SKM-1 treated with dmso at 0.1 percent for 144 hours (cell line): ENCODE results near the gene PGM2.
A peak's percentile ranks its signal among the peaks of the same experiment; 100 is the strongest.

Source experiments
- DNase-seq: peaks from one replicate; lab custom pipeline; 2025; ENCODE audit not compliant: unreplicated experiment; lab: John Stamatoyannopoulos, UW

PGM2 gene

DNA sequence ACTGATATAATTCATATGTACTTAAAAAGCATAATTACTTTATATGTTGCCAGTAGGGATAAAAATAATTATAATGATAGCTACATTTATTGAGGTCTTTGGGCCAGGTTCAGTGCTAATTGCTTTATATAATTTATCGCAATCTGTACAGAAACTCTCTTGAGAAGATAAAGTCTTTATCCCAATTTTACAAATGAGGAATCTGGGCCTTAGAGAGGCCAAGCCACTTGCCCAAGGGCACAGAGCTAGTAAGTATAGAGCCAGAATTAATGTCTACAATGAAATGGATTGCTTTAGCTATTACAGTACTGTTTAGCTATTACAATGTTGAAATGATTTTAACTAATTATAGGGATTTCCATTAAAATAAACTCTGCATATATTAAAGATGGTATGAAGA is 33.8 kb downstream of the PGM2 start:
- no peak for DNase-seq

DNA sequence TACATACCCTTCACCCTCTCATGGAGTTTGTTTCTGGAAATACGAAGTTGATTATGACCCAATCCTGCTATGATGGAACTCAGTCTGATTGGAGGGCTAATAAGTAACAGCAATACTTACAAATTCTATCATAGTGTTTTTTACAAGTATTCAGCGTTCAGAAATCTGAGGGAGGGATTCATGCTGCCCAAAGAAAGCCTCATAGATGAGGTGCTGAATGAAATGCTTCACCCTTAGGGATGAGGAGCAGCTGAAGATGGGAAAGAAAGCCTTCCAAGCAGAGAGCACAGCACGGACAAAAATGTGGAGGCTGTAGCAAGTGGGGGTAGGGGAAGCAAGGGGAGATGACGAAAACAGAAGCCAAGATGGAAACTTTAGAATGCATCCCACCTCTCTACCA is 36.5 kb downstream of the PGM2 start:
- DNase-seq: no peak

DNA sequence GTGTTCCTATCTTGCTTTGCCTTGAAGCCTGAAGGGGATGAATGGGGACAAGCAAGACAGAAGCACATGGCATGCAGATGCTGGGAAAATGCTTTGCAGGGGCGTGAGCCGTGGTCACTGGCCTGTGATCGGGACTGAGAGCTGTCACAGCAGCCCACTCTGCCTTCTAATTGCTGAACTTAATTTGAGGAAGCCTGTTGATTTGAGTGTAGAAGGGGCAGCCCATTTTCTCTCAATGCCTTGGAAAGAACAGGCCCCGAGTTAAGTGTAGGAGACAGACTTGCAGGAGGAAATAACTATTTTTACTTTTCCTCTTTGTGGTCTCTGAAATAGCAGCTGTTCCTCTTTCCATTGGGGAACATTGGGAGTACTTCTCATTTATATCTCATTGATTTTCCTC is 38.3 kb downstream of the PGM2 start:
- peak; percentile 71 for DNase-seq

DNA sequence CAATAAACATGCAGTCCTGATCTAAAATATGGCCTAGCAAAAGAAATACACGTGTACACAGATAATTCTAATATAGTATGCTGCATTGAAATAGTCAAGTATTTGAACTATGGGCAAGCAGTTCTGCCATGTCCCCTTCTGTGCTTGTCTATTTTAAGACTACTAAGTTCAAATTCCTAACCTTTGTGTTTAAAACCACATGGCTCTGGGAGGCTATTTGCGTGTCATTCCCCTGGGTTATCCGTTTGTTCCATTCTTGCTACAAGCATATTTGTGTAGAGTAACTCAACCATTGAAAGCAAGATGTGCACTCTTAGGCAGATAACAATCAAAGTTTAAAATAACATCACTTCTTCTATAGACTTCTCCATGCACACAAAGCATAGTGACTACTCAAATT is 39.0 kb downstream of the PGM2 start:
- DNase-seq: no peak

DNA sequence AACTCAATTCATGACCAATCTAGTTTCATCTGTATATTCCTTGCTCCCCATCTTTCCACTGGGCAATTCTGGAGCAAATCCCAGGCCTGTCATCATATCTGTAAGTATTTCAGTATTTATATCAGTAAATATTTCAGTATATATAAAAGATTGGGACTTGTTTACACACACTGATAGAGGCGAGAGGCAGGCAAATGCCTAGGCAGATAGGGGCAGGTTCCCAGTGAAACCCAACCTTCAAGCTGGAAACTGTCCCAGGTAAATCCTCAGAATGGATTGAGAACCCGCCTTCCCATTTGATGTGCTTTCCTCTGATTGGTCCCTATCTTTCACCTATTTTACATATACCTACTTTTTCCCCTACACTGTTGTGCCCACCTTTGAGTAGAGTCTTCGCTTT is 40.6 kb downstream of the PGM2 start:
- DNase-seq: no peak

DNA sequence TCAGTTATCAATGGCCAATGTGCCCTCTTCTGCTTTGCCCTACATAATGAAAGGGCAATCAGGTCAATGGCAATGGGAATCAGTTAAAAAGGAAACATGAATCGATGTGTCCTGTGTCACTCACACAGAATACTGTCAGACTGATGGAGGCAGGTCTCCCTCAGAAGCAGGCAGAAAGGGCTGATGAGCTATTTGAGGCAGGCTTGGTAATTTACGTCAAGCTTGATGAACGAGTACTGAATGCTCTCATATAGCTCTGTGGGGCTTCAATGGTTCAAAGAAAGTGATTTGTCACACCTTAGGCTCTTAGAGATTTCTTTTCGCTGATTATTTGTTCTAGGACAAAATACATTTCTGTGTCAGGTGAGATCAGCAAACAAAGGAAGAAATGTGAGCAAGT is 41.8 kb downstream of the PGM2 start:
- no peak for DNase-seq

DNA sequence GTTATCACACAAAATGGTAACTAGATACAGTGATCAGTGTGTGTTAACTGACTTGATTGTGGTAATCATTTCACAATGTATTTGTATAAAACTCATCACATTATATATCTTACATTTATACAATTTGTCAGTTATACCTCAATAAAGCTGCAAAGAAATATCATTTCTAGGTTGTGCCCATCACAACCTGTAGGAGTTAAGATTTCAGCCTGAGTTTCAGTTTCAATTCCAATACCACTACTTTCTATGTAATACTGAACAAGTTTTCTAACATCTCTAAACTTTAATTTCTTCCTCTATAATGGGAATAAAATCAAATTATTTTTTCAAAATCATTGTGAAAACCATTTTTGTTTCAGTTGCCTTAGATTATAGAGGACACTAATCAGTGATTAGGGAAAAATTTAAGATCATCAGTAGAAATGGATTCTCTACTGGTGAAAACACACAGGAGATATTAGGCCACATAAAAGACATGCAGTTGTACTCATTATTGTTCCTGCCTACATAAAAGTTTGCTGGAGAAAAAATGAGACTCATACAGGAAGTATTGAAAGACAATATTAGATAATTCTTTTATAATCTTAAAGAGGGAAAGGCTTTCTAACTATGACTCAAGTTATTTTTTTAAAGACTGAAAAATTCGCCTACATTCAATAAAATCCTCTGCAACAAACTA is 46.0 kb downstream of the PGM2 start:
- DNase-seq: no peak

DNA sequence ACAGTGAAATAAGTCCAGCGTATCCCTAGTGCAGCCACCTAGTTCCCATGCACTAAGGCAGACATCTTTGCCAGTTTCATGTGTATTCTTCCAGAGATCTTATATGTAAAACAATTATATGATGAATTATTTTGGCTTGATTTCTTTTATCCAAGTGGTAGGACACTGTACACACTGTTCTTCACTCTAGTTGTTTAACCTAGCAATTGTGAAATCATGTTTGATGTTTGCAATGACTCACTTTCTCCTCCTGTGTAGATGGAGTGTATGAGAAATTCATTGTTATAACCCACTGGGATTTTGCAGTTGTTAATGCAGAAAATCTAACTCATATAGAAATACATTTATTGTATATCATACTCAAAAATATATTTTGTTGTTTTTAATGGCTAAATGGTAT is 46.9 kb downstream of the PGM2 start:
- DNase-seq: no peak

DNA sequence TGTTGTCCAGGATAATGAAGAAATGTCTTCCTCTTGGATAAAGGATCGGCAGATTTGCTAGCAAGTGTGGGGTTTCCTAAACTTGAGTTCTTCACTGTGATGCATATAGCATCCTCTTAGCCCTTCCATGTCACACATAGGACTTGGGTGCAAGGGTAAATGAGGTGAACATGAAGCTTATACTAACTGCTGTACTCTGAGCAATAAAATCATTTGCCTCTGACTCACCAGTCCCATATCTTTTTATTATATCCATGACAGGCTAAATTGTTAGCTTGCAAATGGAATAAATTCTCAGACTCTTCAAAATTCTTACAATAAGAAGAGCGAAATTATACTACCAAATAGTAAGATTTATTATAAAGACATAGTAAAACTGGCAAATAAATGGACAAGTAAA is 49.7 kb downstream of the PGM2 start:
- DNase-seq: no peak

DNA sequence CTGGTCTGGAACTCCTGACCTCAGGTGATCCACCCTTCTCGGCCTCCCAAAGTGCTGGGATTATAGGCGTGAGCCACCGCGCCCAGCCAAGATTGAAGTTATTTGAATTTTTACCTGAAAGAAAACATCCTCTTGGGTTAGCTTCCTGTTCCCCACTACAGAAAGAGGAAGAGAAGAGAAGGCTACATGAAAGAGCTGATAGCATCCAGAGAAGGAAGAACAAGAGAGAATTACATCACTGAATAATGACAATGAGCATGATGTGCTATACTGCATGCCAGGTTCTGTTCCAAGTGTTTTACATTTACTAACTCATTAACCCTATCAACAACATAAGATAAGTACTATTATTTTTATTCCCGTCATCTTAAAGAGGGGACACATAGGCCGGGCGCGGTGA is 52.9 kb downstream of the PGM2 start:
- peak; percentile 95 for DNase-seq

DNA sequence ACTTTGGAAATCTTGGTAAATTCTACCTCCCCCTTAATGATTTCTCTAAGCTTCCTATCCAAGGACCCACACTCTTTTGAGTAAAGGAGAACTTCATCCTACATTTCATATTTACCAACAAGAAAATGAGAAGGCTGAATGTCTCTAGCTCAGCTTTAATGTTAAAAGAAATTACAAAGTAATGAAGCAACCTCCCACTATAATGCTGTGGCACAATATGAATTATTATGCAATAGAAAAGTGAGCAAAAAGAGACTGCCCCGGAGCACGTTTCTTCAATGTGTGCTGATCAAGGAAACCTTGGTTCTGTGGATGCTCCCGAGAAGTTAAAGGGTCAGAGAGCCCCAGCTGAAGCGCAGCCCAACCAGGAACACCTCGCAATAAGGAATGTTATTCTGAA is 55.3 kb downstream of the PGM2 start:
- DNase-seq: no peak

DNA sequence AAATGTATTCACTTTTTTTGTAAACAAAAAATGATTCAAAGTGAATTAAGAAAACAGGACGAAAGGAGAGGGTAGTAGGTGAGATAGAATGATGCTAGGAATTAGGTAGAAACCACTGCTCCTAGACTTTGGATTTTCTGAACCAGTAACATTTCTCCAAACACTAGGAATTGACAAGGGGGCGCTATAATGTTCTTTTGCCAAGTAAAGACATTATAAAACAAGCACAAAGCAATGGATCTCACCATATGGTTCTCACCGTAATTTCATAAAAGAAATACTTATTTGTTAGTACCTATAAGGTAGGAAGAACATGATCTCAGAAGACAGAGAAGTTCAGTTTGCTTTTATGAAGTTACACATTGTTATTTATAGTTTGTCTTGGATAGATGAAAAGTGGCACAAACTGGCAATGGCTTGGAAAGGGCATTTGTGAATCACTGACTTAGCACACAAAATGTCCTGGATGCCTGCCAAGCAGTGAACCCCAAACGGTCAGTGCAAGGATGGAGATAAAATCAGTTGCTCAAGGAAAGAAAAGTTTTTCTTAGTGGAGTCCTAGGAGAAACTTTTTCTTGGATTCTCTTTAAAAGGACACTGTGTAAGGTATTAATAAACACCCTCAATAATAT is 56.3 kb downstream of the PGM2 start:
- no peak for DNase-seq

DNA sequence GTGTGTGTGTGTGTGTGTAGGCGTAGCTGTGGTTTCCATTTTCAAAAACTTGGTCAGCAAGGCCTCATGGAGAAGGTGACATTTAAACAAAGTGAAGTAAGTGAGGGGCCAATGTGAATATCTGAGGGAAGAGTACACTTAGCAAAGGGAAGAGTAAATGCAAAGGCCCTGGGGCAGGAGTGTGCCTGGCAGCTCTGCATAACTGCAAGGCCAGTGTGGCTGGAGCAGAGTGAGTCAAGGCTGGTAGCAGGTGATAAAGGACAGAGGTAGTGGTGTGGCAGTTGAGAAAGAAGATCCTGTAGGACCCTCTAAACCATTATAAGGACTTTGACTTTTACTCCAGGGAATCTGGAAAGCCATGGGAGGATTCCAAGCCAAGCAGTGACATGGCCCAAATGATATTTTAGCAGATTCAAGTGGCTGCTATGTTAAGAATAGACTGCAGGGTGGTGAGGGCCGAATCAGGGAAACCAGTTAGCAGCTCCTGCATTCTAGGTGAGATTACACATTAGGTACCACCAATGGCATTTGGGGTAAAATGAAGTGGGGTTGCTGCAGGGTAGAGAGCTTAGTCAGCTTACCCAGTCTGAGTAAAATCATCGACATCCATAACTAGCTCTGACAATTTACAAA is 58.5 kb downstream of the PGM2 start:
- no peak for DNase-seq

DNA sequence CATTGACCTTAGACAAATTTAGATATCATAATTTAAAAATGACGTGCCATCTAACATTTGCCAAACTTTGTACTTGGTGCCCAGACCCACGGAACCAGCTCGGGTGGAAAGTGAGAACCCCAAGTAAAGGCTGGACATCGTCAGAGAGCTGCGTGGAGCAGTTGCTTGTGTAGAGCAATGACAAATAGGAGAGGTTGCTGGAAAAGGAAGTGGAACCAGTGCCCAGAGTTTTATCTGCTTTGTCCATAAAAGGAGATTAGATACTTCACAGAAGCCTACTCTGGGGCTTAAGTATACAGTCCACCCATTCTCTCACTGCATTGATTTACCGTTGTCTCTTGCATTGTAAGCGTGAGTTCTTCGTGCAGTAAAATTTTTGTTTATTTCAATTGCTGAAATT is 59.0 kb downstream of the PGM2 start:
- DNase-seq: no peak

DNA sequence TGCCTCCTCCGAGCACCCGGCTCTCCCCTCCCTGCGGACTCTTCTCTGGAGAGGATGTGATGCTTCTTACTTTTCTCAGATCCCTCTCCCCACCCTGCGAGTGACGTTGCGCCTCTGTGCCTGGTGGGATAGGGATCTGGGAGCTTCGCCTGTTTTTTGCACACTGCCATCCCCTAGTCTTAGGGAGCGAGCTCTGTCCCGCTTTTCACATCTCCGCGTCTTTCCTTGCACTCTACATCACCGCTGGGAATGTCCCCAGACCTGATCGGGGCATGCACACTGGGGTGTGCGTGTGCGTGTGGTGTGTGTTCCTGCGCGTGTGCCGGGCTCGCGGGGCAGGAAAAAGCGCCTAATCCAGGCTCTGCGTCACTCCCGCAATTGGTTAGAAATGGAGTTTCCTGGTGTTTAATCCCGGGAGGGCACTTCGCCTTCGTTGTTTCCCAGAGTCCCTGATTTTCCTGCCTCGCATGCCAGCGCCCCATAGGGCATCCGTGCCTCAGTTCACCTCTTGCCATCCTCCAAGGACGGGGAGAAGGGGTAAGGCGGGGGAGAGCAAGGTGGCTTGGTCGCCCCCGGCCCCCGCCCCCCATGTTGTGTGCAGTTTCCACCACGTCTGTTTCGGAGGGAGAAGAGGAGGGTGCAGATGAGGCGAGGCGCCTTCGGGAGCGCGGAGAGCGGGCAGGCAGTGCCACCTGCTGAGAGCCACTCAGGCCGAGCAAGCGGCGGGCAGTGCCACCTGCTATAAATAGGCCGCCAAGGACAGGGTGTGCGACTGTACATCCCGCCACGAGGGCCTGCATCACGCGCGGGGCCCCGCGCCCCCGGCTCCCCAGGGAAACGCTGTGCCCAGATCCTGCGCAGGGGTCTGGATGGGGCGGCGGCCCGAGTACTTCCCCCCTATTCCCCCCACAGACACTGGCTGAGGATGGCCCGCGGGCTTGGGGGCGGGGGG is 63.6 kb downstream of the PGM2 start:
- DNase-seq: no peak

DNA sequence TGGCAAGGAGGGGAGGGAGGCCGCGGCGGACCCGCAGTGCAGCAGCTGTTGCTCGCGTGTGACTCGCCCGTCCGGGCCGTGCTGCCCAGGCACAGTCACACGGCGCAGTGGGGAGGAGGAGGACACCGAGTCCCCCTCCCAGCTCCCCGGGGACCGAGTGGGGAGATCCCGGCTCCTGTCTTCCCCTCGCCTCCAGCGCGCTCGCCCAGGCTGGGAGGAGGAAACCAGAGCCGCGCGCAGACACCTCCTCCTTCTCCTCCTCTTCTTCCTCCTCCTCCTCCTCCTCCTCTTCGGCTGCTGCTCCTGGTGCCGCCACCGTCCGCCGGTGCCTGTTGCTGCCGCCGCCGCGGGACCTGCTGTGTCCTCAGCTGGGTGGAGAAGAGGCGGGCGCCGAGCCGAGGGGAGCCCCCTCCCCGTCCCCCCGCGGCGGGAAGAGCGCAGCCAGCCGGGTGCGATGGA is 64.3 kb downstream of the PGM2 start, which contains the start of gene TBC1D1:
Gene TBC1D1, plus strand, starts transcription at position 284 of the 459 bp plus-strand sequence. CDS start 11,012 bp downstream, outside the sequence.
- peak; percentile 54 for DNase-seq

DNA sequence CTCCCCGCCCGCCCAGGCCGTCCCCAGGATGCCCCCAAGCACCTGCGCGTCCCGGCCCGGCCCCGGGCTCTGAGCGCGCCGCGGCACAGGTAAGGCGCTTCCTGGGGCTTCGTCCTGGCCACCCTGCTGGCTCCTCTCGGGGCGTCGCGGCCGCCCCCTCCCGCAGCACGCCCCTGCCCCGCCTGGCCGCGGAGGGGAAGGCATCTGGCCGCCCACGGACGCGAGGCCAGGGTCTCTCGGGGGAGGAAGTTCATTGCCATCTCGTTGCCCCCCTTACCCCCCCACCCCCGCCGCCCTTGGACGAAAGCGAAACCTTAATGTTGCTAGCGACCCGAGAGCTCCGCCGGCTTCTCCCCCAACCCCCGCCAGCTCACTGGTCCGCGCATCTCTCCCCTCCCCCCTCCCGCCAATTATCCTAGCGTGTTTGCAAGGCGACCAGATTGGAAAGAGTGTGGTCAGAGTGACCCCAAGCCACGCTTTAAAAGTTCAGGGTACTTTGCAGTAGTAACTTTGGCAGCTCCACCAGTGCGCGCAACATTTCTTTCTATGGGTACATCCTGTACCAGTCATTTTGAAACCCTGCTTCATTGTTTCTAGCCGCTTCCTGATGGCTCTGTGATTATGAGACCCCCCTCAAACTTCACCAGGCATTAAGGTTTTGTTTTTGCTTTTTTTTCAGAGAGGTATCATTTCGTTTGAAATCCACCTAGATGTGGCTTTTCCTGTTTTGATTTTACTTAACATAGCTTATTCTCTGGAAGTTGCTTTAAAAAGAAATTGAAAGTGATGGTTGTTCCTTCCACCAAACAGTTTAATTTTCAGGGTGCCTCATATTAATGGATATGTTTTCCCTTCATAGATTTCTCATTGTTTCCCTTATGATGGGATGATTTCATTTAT is 65.0 kb downstream of the PGM2 start:
- peak; percentile 15 for DNase-seq

DNA sequence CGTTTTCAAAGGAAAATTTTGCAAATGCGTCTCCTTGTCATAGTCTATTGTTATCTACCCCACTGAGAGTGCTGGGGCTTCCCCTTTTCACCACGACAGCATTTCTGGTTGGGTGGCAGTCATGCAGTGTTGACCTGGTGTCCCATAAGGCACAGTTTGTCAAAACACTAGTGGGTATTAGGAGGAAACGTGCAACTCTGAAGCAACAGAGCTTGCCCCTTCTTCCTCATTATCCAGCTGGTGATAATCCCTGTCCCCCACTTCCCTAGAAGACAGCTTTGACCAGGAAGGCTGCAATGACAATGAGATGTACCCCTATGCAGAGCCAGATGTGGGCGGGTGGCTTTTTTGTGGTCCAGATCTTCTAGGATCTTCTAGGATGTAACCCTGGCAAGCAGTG is 66.2 kb downstream of the PGM2 start:
- peak; percentile 44 for DNase-seq

DNA sequence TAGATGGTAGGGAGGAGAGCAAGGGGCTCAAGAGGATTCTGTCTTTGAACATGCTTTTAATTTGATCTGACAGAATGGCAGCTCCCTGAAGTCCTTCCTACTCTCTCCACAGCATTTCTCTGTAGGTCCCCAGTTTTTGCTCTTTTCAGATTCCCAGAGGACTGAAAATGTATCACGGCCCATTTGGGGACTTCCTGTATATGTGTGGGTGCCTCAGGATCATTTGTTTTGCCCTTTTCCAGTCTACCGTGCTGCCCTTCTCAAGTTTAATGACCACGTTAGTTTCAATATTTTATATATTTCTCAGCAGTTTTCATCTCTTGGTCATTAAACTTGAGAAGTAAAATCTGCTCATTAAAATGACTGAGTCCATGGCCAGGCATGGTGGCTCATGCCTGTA is 66.7 kb downstream of the PGM2 start:
- DNase-seq: no peak

DNA sequence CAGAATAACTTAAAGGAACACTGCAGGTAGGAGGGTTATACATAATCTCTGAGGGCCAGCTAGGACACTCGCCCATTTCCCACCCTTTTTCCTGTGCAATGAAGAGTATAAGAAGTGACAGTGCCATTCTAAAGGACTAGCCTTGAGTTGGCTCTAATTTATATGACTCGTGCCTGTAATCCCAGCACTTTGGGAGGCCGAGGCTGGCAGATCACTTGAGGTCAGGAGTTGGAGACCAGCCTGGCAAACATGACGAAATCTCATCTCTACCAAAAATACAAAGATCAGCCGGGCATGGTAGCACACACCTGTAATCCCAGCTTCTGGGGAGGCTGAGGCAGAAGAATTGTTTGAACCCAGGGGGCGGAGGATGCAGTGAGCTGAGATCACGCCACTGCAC is 68.8 kb downstream of the PGM2 start:
- DNase-seq: no peak
